ENCODE measurements around the gene MAGEA8.
"Not testable (repeated sequence)": the region's sequence is repeated elsewhere in the genome, so short reads cannot be mapped to it uniquely, and the experiment has no call there.

MAGEA8 gene

GRCh38 chrX:149908308-149908707 is 27.3 kb downstream of the MAGEA8 start:
- no peak for DNase-seq

DNA sequence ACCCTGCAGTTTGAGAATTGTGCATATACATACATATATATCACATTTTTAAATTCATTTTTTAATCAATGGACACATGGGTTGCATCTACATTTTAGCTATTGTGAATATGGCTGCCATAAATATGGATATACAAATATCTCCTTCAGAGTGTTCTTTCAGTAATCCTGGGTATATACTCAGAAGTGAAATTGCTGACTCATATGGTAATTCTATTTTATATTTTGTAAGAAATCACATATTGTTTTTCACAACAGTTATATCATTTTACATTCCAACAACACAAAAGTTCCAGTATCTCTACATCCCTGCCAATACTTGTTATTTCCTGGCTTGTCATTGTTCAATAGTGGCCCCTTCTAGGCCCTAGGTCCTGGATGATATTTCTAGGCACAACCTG is 27.7 kb downstream of the MAGEA8 start:
- no peak for DNase-seq

GRCh38 chrX:149909324-149910177 is 28.6 kb downstream of the MAGEA8 start:
- no peak for DNase-seq

DNA sequence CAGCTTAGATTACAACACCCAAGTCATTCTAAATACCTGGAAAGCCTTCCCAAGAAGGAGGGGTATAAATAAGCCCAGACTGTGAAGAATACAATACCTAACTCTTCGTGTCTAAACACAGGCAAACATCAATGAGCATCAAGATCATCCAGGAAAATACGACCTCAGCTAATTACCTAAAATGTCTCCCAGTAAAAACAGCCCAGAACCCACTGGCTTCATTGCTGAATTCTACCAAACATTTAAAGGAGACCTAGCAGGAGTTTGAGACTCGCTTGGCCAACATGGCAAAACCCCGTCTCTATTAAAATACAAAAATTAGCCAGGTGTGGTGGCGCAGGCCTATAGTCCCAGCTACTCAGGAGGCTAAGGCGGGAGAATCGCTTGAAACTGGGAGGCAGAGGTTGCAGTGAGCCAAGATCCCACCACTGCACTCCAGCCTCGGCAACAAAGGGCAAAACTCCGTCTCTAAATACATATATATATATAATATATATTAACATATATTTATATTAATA is 29.3 kb downstream of the MAGEA8 start:
- no peak for DNase-seq

- no peak for DNase-seq
Observed at GRCh38 chrX:149916745-149917392, 35.9 kb downstream of the MAGEA8 start.

- DNase-seq, result not testable (repeated sequence)
Observed at GRCh38 chrX:149923836-149924235, 42.9 kb downstream of the MAGEA8 start.

- DNase-seq, result not testable (repeated sequence)
Observed at GRCh38 chrX:149924434-149924833, 43.5 kb downstream of the MAGEA8 start.

DNA sequence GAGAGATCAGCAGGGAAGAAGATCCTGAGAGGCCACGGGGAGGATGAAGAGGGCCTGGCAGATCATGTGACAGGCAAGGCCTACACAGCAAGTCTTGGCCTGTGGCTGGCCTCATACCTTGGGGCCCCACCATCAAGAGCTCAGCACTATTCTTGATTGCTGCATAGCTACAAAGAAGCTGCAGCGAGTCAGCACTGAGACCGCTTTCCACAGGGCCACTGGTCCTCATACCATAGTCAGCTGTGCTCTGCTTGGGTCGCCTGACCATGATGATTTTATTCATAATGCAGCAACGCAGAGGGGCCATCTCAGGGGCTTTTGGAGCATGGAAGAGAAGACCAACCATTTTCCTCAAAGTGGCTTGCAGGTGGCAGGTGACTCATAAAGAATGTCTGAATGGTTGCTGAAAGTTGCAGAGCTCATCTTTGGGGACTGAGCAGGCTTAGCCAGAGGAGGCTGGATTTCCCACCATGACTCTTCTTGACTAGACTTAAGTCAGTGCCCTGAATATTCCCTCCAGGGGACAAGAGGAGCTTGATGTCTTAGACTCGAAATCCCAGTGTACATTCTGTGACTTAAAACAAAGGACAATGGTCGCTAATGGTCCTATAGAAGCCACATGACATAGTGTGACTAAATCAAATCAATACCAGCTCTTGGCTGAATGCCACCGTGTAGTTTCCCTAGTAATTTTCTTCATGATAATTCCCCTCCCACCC is 46.4 kb downstream of the MAGEA8 start:
- not testable (repeated sequence) for DNase-seq

DNA sequence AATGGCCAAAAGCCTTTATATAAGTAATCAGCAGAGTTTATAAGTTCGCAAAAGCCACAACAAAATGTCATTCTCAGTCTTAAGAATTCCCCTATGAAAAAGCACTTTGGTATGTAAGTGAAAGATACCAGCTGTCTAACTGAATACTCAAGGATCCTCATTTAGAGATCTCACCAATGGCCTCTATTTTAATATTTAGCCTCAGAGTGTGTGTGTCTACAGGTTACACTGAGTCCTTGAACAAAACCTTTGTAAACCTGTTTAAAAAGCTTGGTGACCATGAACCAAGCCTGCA is 46.9 kb downstream of the MAGEA8 start:
- not testable (repeated sequence) for DNase-seq

DNA sequence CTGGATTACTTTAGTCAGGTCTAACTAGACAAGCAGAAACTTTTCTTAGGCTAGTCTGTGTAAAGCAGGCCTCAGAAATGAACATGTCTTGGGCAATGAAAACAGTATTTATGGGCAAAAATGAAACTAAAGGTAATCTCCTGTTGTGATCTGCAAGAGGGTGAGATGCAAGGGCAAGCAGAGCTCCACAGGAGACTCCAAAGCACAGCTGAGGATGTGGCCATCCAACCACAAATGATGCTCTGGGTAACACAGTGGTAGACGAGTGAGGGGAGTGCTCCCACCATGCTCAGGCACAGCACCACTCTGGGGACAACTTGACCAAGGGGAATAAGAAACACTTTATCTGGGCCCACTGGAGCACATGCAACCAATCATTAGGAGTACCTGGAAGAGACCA is 47.7 kb downstream of the MAGEA8 start:
- DNase-seq, result not testable (repeated sequence)

GRCh38 chrX:149929400-149929799 is 48.4 kb downstream of the MAGEA8 start, which contains the start of gene HSFX4:
Gene HSFX4 (plus strand): TSS chrX:149929573. CDS start chrX:149929645, 72 bp downstream.
- not testable (repeated sequence) for DNase-seq

GRCh38 chrX:149931355-149931754 is 50.4 kb downstream of the MAGEA8 start:
- DNase-seq, result not testable (repeated sequence)

DNA sequence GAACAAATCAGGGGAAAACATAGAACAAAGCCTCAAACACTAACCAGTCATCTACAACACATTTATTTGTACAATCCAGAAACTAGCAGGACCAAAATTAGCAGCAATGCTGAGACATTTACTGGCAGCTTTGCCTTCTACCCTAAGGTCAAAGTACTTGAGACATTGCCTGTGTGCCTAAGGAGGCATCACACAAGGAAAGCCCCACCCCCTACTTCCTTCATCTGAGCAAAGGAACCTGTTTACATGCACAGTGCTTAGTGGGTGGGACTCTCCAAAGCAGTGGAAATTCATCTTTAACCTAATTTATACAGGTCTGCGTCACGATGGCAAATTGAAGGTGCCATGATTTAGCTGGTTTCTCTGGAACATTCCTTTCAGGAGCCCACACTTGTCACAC is 51.2 kb downstream of the MAGEA8 start:
- DNase-seq, result not testable (repeated sequence)

DNA sequence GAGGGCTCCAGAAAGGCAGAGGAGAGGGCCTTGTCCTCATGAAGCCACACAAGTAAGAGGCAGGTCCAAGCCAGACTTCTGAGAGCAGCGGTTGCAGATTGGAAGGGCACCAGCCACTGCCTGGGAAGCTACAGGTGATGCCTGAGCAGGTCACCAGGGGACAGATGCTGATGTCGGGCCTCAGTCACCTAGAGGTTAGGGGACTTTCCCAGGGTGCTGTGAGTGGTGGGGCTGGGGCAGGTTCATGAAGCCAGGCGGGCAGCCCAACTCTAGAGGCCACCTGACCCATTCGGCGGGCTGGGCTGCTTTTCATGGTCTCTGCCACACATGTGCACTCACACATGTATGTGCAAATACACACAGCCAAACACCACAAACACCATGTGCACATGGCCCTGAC is 52.0 kb downstream of the MAGEA8 start:
- not testable (repeated sequence) for DNase-seq

- DNase-seq, result not testable (repeated sequence)
Observed at GRCh38 chrX:149933547-149933946, 52.6 kb downstream of the MAGEA8 start.
